ENCODE measurements around the gene BAHCC1. TPM values are rescaled to one million over a fixed set of nuclear protein-coding genes. Genes with fewer than 3 reads are reported as not detected.

BAHCC1 gene
- total RNA-seq, 1 experiment from 2014 or later = 3.1 TPM

- H2BK5ac ChIP-seq (ENCODE audit: insufficient read length, low read length) = no peak overlapping the region
- no peak overlapping the region for H2AFZ ChIP-seq (ENCODE audit: low read length)
- no peaks in the 10 kb centered on the region; the same call in 1 of the 2 replicates for H3K27me3 ChIP-seq (ENCODE audit: insufficient read depth, low read length)
- no peak overlapping the region for H3K27ac Mint-ChIP-seq
- no peaks in the 10 kb centered on the region for H3K36me3 Mint-ChIP-seq (ENCODE audit: insufficient read depth in 1 of 3, low read depth in 3 of 3)
- no peak overlapping the region for H4K91ac ChIP-seq (ENCODE audit: insufficient read length, low read depth, low read length)
- WGBS (ENCODE audit: extremely low coverage, insufficient read length, low lambda C conversion rate) = no CpG with 5 or more reads among the region's 18 CpGs
- TF ChIP-seq, protein P1, sequence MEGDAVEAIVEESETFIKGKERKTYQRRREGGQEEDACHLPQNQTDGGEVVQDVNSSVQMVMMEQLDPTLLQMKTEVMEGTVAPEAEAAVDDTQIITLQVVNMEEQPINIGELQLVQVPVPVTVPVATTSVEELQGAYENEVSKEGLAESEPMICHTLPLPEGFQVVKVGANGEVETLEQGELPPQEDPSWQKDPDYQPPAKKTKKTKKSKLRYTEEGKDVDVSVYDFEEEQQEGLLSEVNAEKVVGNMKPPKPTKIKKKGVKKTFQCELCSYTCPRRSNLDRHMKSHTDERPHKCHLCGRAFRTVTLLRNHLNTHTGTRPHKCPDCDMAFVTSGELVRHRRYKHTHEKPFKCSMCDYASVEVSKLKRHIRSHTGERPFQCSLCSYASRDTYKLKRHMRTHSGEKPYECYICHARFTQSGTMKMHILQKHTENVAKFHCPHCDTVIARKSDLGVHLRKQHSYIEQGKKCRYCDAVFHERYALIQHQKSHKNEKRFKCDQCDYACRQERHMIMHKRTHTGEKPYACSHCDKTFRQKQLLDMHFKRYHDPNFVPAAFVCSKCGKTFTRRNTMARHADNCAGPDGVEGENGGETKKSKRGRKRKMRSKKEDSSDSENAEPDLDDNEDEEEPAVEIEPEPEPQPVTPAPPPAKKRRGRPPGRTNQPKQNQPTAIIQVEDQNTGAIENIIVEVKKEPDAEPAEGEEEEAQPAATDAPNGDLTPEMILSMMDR (conservative IDR thresholded peaks at IDR 0.05) = no peak
- H4K20me1 ChIP-seq (ENCODE audit: control insufficient read depth, insufficient read depth, insufficient read length) = no peaks in the 10 kb centered on the region
- H3K4me1 ChIP-seq (ENCODE audit: insufficient read depth, low read length) = peaks cover 3% of the 10 kb centered on the region; the same call in 1 of the 2 replicates
- H3K79me2 ChIP-seq (ENCODE audit: insufficient read depth, low read length) = no peaks in the 10 kb centered on the region
- no peak overlapping the region for H2BK20ac ChIP-seq (ENCODE audit: low read depth, low read length, poor library complexity, severe bottlenecking)
- H3K9ac ChIP-seq (ENCODE audit: extremely low read depth, insufficient read length, low read length) = no peak overlapping the region
- peaks cover 27 to 41% of the 10 kb centered on the region in 2 experiments for H3K4me1 Mint-ChIP-seq
- peaks cover 48% of the 10 kb centered on the region for H3K27me3 Mint-ChIP-seq (ENCODE audit: low read depth)
- H2BK12ac ChIP-seq (ENCODE audit: insufficient read length, low read depth, low read length) = no peak overlapping the region
- H3K14ac ChIP-seq (ENCODE audit: insufficient read depth, low read length) = no peak overlapping the region; the same call in 1 of the 2 replicates
- peak overlapping the region in 1 of 2 experiments; percentile 31; a peak in 2 of 5 replicates for H3K4me3 Mint-ChIP-seq
- no peak overlapping the region for H3T11ph ChIP-seq (ENCODE audit: low read length)
- DNase-seq = no peak
- H4K5ac ChIP-seq (ENCODE audit: insufficient read length, low read depth, low read length) = no peak overlapping the region
- H3K9me3 ChIP-seq (ENCODE audit: control insufficient read depth, low read depth, low read length) = no peaks in the 10 kb centered on the region
- no peak overlapping the region for H4K8ac ChIP-seq (replicated peaks; ENCODE audit: insufficient read length, low read depth, low read length)
- no peak overlapping the region for H2BK120ac ChIP-seq (ENCODE audit: low read depth, low read length, poor library complexity, severe bottlenecking)
- no peaks in the 10 kb centered on the region for H3K79me1 ChIP-seq (ENCODE audit: insufficient read depth, low read depth, low read length, poor library complexity, severe bottlenecking)
- H3K27ac ChIP-seq (ENCODE audit: insufficient read length, low read depth, low read length) = no peak overlapping the region
- H3K4ac ChIP-seq (ENCODE audit: low read depth, low read length) = no peak overlapping the region
- no peaks in the 10 kb centered on the region for H3K9me3 Mint-ChIP-seq
- H2BK15ac ChIP-seq (ENCODE audit: low read depth, low read length) = no peak overlapping the region
- no peak overlapping the region for H3K4me2 ChIP-seq (ENCODE audit: insufficient read depth, insufficient read length, low read length)
- peaks cover 5% of the 10 kb centered on the region for H3K23me2 ChIP-seq (ENCODE audit: insufficient read length, low read depth, low read length, poor library complexity, severe bottlenecking)
- no peak overlapping the region for H3K18ac ChIP-seq (ENCODE audit: insufficient read length, low read depth, low read length)
- no peak overlapping the region for H2AK5ac ChIP-seq (ENCODE audit: insufficient read length, low read length)
- no peak overlapping the region for H3K23ac ChIP-seq (ENCODE audit: insufficient read length, low read depth, low read length)
- H3K56ac ChIP-seq (ENCODE audit: insufficient read length, low read depth, low read length) = no peak overlapping the region
Measured at GRCh38 chr17:81492202-81492601, 96.9 kb downstream of the BAHCC1 start.
